ENCODE measurements around the gene NRF1.

DNA sequence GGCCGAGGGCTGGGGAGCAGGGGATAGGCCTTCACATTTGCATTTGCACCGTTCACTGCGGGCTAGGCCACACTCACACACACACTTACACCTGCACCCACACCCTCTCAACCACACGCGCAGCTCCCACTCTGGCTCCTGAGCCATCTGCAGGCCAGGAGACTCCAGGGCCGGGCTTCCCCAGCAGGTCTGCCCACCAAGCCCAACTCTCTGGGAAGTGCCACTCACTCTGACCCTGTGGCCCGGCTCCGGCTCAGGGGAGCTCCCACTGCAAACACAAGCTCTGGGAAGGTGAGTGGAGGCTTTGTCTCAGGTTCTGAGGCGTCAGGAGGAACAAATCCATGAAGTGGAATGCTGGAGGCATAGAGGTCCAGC lies 157.9 kb downstream of the NRF1 start:
- no peak for TF ChIP-seq ZNF384 (IDR thresholded peaks at IDR 0.05)
- TF ChIP-seq ELF4 (IDR thresholded peaks at IDR 0.05), result no peak
- no peak for TF ChIP-seq NFRKB (IDR thresholded peaks at IDR 0.05)
- no peak for TF ChIP-seq FOXA1 (IDR thresholded peaks at IDR 0.05)

All from HEK293T (cell line).